Kidney glomerular epithelial cell (primary cell): ENCODE measurements around the gene MYLIP.

Source experiments
- DNase-seq: peaks from one replicate; lab custom pipeline; 2025; lab: John Stamatoyannopoulos, UW

Gene MYLIP

GRCh38 chr6:16108419-16108818 lies 20.5 kb upstream of the MYLIP start:
- DNase-seq, result no peak

GRCh38 chr6:16108921-16109658 lies 19.8 kb upstream of the MYLIP start:
- DNase-seq, result no peak

GRCh38 chr6:16109659-16110305 lies 19.1 kb upstream of the MYLIP start:
- DNase-seq, result no peak

GRCh38 chr6:16118825-16119224 lies 10.1 kb upstream of the MYLIP start:
- DNase-seq, result no peak

GRCh38 chr6:16121339-16121738 lies 7.5 kb upstream of the MYLIP start:
- no peak for DNase-seq

- no peak for DNase-seq
Observed at GRCh38 chr6:16122197-16122596, 6.7 kb upstream of the MYLIP start.

GRCh38 chr6:16124198-16125180 lies 4.4 kb upstream of the MYLIP start:
- no peak for DNase-seq

- no peak for DNase-seq
Observed at GRCh38 chr6:16126056-16126455, 2.8 kb upstream of the MYLIP start.

- no peak for DNase-seq
Observed at GRCh38 chr6:16126861-16127260, 2.0 kb upstream of the MYLIP start.

- no peak for DNase-seq
Observed at GRCh38 chr6:16127471-16127870, 1.4 kb upstream of the MYLIP start.

GRCh38 chr6:16129623-16130401 lies 926 bp downstream of the MYLIP start:
- no peak for DNase-seq

- DNase-seq, result no peak
Observed at GRCh38 chr6:16130437-16130891, 1.6 kb downstream of the MYLIP start.

- peak; percentile 44 for DNase-seq
Observed at GRCh38 chr6:16130932-16131387, 2.1 kb downstream of the MYLIP start.

GRCh38 chr6:16132909-16133308 lies 4.0 kb downstream of the MYLIP start:
- DNase-seq, result no peak

GRCh38 chr6:16134430-16134829 lies 5.5 kb downstream of the MYLIP start:
- no peak for DNase-seq

- DNase-seq, result no peak
Observed at GRCh38 chr6:16135066-16135465, 6.2 kb downstream of the MYLIP start.

GRCh38 chr6:16136091-16136490 lies 7.2 kb downstream of the MYLIP start:
- no peak for DNase-seq

- peak; percentile 36 for DNase-seq
Observed at GRCh38 chr6:16136621-16137450, 8.0 kb downstream of the MYLIP start.

- DNase-seq, result no peak
Observed at GRCh38 chr6:16137451-16137801, 8.5 kb downstream of the MYLIP start.

- DNase-seq, result no peak
Observed at GRCh38 chr6:16139556-16139955, 10.7 kb downstream of the MYLIP start.

GRCh38 chr6:16140607-16141006 lies 11.7 kb downstream of the MYLIP start:
- DNase-seq, result no peak
